Upper lobe of right lung (tissue), 1 donor: Measurements from ENCODE around the gene LY6G6F. TPM values are rescaled to one million over a fixed set of nuclear protein-coding genes. Genes with fewer than 3 reads are reported as not detected.

ENCODE experiments used
- ATAC-seq: fragments of 200-7000 bp; cut with Tn5 transposase; one replicate; pipeline ENCODE4 v1.9.1; 2020; ENCODE audit warnings: mild to moderate bottlenecking, moderate library complexity
- DNase-seq: peaks from one replicate; pipeline ENCODE4 v3.0.0-alpha.2; 2020
- H3K27ac ChIP-seq: fragments of 200-600 bp; one replicate; pipeline ENCODE4 v1.8.0; 2022
- H3K27me3 ChIP-seq: fragments of 200-600 bp; one replicate; pipeline ENCODE4 v1.8.0; 2022; ENCODE audit warnings: mild to moderate bottlenecking
- H3K36me3 ChIP-seq: fragments of 200-600 bp; one replicate; pipeline ENCODE4 v1.8.0; 2022
- H3K4me1 ChIP-seq: fragments of 200-600 bp; one replicate; pipeline ENCODE4 v1.8.0; 2022
- H3K4me3 ChIP-seq: fragments of 200-600 bp; one replicate; pipeline ENCODE4 v1.8.0; 2022; ENCODE audit warnings: mild to moderate bottlenecking
- H3K9me3 ChIP-seq: fragments of 200-600 bp; one replicate; pipeline ENCODE4 v1.8.0; 2022
- CTCF ChIP-seq: fragments of 200-600 bp; IDR thresholded peaks from one replicate; pipeline ENCODE4 v1.8.0; 2022; ENCODE audit warnings: antibody characterized with exemption
- intact Hi-C: fragments of 100-400 bp; cut with DNase I; formaldehyde crosslinking; loops from one replicate; pipeline ENCODE4 v1.11.0; 2022
- total RNA-seq: library from RNA; stranded (reverse); fragmentation: NEBNext Ultra II Directional; extraction: Animal tissue kit (Norgen Biotek cat#: 25700); gene quantifications from one replicate; pipeline ENCODE4 v1.2.1, GENCODE V29; 2021
- donor health status: DM: no; HTN: yes; CAD: no; lungs with severe emphysema.

Gene LY6G6F
- total RNA-seq, 1 donor from 2014 or later, result not detected

- no peaks in the 10 kb centered on the region for H3K9me3 ChIP-seq
- TF ChIP-seq CTCF, result no peak
- DNase-seq (no peak), ATAC-seq (no peak)
- H3K27me3 ChIP-seq, result no peaks in the 10 kb centered on the region
- H3K27ac ChIP-seq, result no peak overlapping the region
- intact Hi-C loops, result no loop called here
- H3K4me1 ChIP-seq, result peaks cover 21% of the 10 kb centered on the region
- H3K36me3 ChIP-seq, result peaks cover 29% of the 10 kb centered on the region
- no peak overlapping the region for H3K4me3 ChIP-seq
These were observed 23.1 kb upstream of the LY6G6F start for GRCh38 chr6:31683591-31683990.

DNA sequence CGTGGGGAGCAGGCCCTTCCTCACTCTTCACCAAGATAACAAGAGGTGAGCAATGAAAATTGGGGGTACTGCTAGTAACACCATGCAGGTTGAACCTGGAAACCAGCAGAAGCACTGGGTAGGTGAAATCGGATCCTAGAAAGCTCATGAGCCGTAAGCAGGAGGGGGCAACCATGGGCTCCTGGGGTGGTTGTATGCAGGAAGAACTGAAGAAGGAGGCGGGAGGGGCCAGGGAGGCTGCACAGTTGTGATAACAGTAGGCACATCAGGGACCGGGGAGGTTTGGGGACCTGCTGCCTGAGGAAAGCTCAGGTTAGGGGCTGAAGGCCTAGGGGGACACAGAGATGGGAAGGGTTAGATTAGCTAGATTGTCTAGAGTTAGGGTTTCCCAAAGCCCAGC, 20.2 kb upstream of the LY6G6F start:
- DNase-seq (no peak), ATAC-seq (no peak)
- no peaks in the 10 kb centered on the region for H3K9me3 ChIP-seq
- no peak overlapping the region for H3K27ac ChIP-seq
- H3K36me3 ChIP-seq, result peaks cover 58% of the 10 kb centered on the region
- TF ChIP-seq CTCF, result no peak
- H3K27me3 ChIP-seq, result no peaks in the 10 kb centered on the region
- H3K4me1 ChIP-seq, result peaks cover 9% of the 10 kb centered on the region
- H3K4me3 ChIP-seq, result no peak overlapping the region
- intact Hi-C loops, result no loop called here

GRCh38 chr6:31687321-31687720, 19.3 kb upstream of the LY6G6F start:
- H3K27me3 ChIP-seq, result no peaks in the 10 kb centered on the region
- no peak overlapping the region for H3K4me3 ChIP-seq
- ATAC-seq (no peak), DNase-seq (no peak)
- H3K4me1 ChIP-seq, result peaks cover 3% of the 10 kb centered on the region
- H3K27ac ChIP-seq, result no peak overlapping the region
- intact Hi-C loops, result no loop called here
- peaks cover 66% of the 10 kb centered on the region for H3K36me3 ChIP-seq
- TF ChIP-seq CTCF, result no peak
- H3K9me3 ChIP-seq, result no peaks in the 10 kb centered on the region

DNA sequence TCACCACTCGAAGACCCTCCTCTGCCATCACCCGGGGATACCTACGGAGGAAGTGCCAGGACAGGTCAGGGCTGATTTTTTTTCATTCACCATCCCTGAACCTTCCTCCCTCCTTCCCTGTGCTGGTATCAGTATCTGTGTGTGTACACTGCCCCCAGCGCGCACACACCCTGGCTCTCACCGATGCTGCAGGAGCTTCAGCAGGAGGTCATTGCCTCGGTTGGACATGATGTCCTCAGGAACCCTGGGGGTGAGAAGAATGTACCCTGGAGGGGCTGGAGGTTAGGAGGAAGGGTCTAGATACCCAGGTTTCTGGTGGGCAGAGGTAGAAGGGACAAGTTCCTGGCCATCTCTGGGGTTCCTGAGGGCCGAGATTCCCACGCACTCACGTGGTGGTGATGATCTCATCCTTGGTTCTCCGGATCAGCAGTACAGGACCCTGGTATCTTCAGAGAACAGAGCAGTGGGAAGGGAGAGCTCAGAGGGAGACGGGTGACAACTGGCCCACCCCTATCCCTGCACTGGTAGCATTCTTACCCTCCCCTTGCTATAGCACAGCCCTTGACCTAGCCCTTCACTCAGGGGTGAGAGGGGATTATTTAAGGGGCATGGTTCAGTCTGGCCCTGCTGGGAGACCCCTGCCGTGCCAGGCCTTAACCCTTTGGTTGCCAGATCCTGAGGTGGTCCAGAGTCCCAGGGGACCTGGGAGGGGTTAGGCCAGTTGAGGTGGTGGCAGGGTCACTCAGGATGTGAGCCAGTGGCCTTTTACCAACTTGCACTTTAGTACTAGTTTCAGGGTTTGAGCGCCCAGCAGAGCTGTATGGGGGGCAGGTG, 18.6 kb upstream of the LY6G6F start:
- Histone ChIP-seq H3K4me1 (no peaks in the 10 kb centered on the region), H3K27me3 (no peaks in the 10 kb centered on the region), H3K36me3 (peaks cover 74% of the 10 kb centered on the region), H3K27ac (no peak overlapping the region), H3K4me3 (no peak overlapping the region), H3K9me3 (no peaks in the 10 kb centered on the region)
- ATAC-seq (no peak), DNase-seq (no peak)
- intact Hi-C loops, result no loop called here
- TF ChIP-seq CTCF, result no peak

GRCh38 chr6:31689249-31690110, 17.2 kb upstream of the LY6G6F start:
- H3K4me3 ChIP-seq, result no peak overlapping the region
- intact Hi-C loops, result loop anchor here (10.0 kb wide), 1 partner anchor 145 kb away; no protein-coding TSS in a partner anchor
- no peak overlapping the region for H3K27ac ChIP-seq
- peak; percentile 25 for TF ChIP-seq CTCF
- H3K4me1 ChIP-seq, result no peaks in the 10 kb centered on the region
- H3K9me3 ChIP-seq, result no peaks in the 10 kb centered on the region
- H3K27me3 ChIP-seq, result no peaks in the 10 kb centered on the region
- peaks cover 88% of the 10 kb centered on the region for H3K36me3 ChIP-seq
- ATAC-seq (no peak), DNase-seq (no peak)
